CD4-positive, alpha-beta T cell (primary cell): ENCODE results near the gene ZNF319. TPM values are rescaled to one million over a fixed set of nuclear protein-coding genes. Genes with fewer than 3 reads are reported as not detected.

Experiments
- ATAC-seq: fragments of 200-7000 bp; cut with Tn5 transposase; one replicate; pipeline ENCODE4 v1.10.0; 2022; ENCODE audit warnings: mild to moderate bottlenecking; ENCODE audit not compliant: poor library complexity
- CTCF ChIA-PET: fragments of 350-600 bp; sonication (Branson Sonifier 250); formaldehyde crosslinking; loops from one replicate; lab custom pipeline; 2021; ENCODE audit warnings: antibody characterized with exemption, inconsistent platforms; lab: Charles Lee
- POLR2A ChIA-PET: fragments of 350-600 bp; sonication (Branson Sonifier 250); formaldehyde crosslinking; loops from one replicate; lab custom pipeline; 2021; ENCODE audit warnings: antibody characterized with exemption, inconsistent platforms; lab: Charles Lee
- DNase-seq, 14 experiments: peaks; one replicate each; pipeline ENCODE4 v3.0.0-alpha.2; 2013 to 2020; ENCODE audit warnings: mixed read lengths in 2 of 14
- H3K27ac ChIP-seq, 2 donors: one replicate each; pipeline versions ENCODE4 v1.5.1 to v1.7.0; 2013; ENCODE audit warnings: low read length in 2 of 2, low read depth in 1 of 2, mild to moderate bottlenecking in 1 of 2
- H3K27me3 ChIP-seq, 2 experiments: 1 replicate in 1 of 2; 2 replicates in 1 of 2; pipeline versions ENCODE4 v1.6.1 to v1.7.0; 2013; ENCODE audit warnings: low read length in 2 of 2, control low read depth in 1 of 2, mild to moderate bottlenecking in 1 of 2, moderate library complexity in 1 of 2; ENCODE audit not compliant: insufficient read depth in 2 of 2, control insufficient read depth in 1 of 2
- H3K36me3 ChIP-seq: one replicate; pipeline ENCODE4 v1.6.1; 2013; ENCODE audit warnings: low read length, control low read depth; ENCODE audit not compliant: insufficient read depth
- H3K4me1 ChIP-seq: one replicate; pipeline ENCODE4 v1.6.1; 2013; ENCODE audit warnings: low read length, control low read depth; ENCODE audit not compliant: insufficient read depth
- H3K4me3 ChIP-seq: one replicate; pipeline ENCODE4 v1.5.1; 2013; ENCODE audit warnings: mild to moderate bottlenecking, low read length, moderate library complexity
- H3K9me3 ChIP-seq, 2 experiments: 1 replicate in 1 of 2; 2 replicates in 1 of 2; pipeline versions ENCODE4 v1.6.1 to v1.7.0; 2013; ENCODE audit warnings: low read length in 2 of 2, mild to moderate bottlenecking in 2 of 2, control low read depth in 1 of 2, moderate library complexity in 1 of 2; ENCODE audit not compliant: control insufficient read depth in 1 of 2, insufficient read depth in 1 of 2
- H3K27ac Mint-ChIP-seq: one replicate; pipeline ENCODE4 v1.8.0; 2020; ENCODE audit warnings: mixed read lengths
- H3K27me3 Mint-ChIP-seq: one replicate; pipeline ENCODE4 v1.8.0; 2021; ENCODE audit warnings: mixed read lengths
- H3K36me3 Mint-ChIP-seq: one replicate; pipeline ENCODE4 v1.8.0; 2021; ENCODE audit warnings: low read depth, mixed read lengths
- H3K4me1 Mint-ChIP-seq: one replicate; pipeline ENCODE4 v1.8.0; 2021; ENCODE audit warnings: low read depth, mixed read lengths
- H3K4me3 Mint-ChIP-seq: one replicate; pipeline ENCODE4 v1.8.0; 2020; ENCODE audit warnings: mild to moderate bottlenecking, mixed read lengths
- H3K9me3 Mint-ChIP-seq: one replicate; pipeline ENCODE4 v1.8.0; 2020; ENCODE audit warnings: mixed read lengths
- intact Hi-C, 2 experiments: fragments of 100-400 bp; cut with DNase I in 1 of 2; cut with micrococcal nuclease in 1 of 2; formaldehyde crosslinking; loops; one replicate each; pipeline versions ENCODE4 v1.15.1 to v1.9.0; 2023 to 2025; cut with DNase I, micrococcal nuclease
- total RNA-seq, 174 experiments: library from RNA in 2 of 174; stranded (reverse) in 2 of 174; gene quantifications; one replicate each; pipeline ENCODE4 v1.2.3 and lab custom pipeline; 2021 to 2026
- TF ChIP-seq, protein P1 (sequence below): fragments of 200-600 bp; IDR thresholded peaks from one replicate; pipeline ENCODE4 v1.8.0; 2022; ENCODE audit warnings: antibody characterized with exemption, mild to moderate bottlenecking

ZNF319 gene
- total RNA-seq, 2 experiments from 2014 or later: 11.4 to 12.9 TPM

GRCh38 chr16:57944970-57945739 is 55.3 kb downstream of the ZNF319 start:
- DNase-seq (no peak), ATAC-seq (no peak)
- no peaks in the 10 kb centered on the region for H3K9me3 Mint-ChIP-seq
- Histone ChIP-seq H3K9me3 (no peaks in the 10 kb centered on the region), H3K27me3 (peaks cover 0 to 4% of the 10 kb centered on the region in 2 experiments), H3K36me3 (no peaks in the 10 kb centered on the region), H3K4me3 (no peak overlapping the region), H3K27ac (no peak overlapping the region), H3K4me1 (no peaks in the 10 kb centered on the region)
- ChIA-PET CTCF (no interaction called here), POLR2A (no interaction called here)
- H3K36me3 Mint-ChIP-seq: no peaks in the 10 kb centered on the region
- intact Hi-C loops: no loop called here
- H3K27me3 Mint-ChIP-seq: no peaks in the 10 kb centered on the region
- no peak overlapping the region for H3K27ac Mint-ChIP-seq
- TF ChIP-seq, protein P1, sequence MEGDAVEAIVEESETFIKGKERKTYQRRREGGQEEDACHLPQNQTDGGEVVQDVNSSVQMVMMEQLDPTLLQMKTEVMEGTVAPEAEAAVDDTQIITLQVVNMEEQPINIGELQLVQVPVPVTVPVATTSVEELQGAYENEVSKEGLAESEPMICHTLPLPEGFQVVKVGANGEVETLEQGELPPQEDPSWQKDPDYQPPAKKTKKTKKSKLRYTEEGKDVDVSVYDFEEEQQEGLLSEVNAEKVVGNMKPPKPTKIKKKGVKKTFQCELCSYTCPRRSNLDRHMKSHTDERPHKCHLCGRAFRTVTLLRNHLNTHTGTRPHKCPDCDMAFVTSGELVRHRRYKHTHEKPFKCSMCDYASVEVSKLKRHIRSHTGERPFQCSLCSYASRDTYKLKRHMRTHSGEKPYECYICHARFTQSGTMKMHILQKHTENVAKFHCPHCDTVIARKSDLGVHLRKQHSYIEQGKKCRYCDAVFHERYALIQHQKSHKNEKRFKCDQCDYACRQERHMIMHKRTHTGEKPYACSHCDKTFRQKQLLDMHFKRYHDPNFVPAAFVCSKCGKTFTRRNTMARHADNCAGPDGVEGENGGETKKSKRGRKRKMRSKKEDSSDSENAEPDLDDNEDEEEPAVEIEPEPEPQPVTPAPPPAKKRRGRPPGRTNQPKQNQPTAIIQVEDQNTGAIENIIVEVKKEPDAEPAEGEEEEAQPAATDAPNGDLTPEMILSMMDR: no peak
- H3K4me1 Mint-ChIP-seq: no peaks in the 10 kb centered on the region
- no peak overlapping the region for H3K4me3 Mint-ChIP-seq

Other genes with a start within 250 kb of the ZNF319 start
- not detected for gene KIFC3, start 198.2 kb downstream of the ZNF319 start, total RNA-seq
- not detected for gene CNGB1, start 29.5 kb downstream of the ZNF319 start, total RNA-seq
- 10 to 100 TPM; 22.4 to 25.7 TPM for gene USB1, start 735 bp upstream of the ZNF319 start, total RNA-seq
- gene MMP15, start 25.1 kb upstream of the ZNF319 start, total RNA-seq: under 1 TPM; 0.25 to 0.31 TPM
- 100 to 1,000 TPM; 250 to 261 TPM for gene CFAP20, start 128.7 kb upstream of the ZNF319 start, total RNA-seq
- gene CSNK2A2, start 197.4 kb upstream of the ZNF319 start, total RNA-seq: 10 to 100 TPM; 49.0 to 51.0 TPM